GM18520 (cell line): ENCODE data around the gene HAPLN3.

Experiments
- ATAC-seq: cut with Tn5 transposase; IDR thresholded peaks from one replicate; pipeline ENCODE4 v1.9.1; 2021; ENCODE audit not compliant: unreplicated experiment

HAPLN3 gene

DNA sequence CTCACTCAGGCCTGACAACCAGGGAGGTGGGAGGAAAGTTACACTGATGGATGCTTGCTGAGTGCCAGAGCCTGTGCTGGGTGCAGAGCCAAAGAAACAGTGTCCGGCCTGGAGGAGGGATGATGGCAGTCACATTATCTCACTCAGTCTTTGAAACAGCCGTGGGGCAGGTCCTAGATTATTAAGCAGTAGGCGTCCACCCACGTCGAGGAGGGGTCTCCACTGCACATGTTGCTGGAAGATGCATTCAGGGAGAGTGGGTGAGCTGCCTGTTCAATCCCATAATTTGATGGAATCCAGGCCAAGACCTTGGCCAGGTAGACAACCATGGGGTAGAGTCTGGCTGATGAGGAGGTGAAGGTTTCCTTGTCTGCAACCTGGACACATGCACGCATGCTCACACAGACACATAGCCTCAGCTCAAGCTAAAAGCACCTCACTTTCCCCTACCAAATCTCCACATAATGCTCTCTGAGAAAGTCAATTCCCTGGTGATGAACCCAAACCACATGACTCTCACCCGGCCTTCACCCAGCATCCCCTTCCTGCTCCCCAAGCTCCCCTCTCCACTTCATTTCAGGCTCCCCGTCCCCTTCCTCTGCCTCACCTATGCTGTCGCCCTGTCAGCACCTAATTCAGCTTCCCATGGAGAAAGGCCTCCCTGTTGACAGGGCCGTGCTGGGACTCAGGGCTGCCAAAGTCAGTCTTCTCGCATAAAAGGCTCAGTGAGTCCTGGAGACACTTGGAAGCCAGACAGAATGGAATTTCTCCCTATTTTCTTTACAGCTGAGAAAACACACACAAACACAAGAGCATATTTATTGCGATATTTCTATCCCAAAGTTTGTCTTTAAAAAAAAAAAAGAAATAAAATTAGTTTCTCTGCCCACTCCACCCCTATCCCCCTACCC, 62.3 kb downstream of the HAPLN3 start:
- no peak for ATAC-seq

DNA sequence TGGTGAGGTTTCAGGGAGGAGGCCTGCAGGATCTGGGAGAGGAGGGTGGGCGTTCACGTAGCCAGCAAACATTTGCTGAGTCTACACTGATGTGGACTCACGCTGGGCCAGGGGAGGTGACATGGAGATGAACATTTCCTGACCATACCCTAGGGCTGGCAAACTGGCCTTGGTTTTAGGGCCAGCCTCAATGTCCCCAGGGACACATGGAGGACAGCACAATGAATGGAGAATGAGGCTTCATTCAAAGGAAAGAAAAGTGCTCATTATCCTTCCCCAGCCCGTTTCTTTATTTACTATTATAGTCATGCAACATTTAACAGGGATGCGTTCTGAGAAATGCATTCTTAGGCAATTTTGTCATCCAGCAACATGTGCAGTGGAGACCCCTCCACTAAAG, 65.3 kb downstream of the HAPLN3 start:
- ATAC-seq = no peak

DNA sequence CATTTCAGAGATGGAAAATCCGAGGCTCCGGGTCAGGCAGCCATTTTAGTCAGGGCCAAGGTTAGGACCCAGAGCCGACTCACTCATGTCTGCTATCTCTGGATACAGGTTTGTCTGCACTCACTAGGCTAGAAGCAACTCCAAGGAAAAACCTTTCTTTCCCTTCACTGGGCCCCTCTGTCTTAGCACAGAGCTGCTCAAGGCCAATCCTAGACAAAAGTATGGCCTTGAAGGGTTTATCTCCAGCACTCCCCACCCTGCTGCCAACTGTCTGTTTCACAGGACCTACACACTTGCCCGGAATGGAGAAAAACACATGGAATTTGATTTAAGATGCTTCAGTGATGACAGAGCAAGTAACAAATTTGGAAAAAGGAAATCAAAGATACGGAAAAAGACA, 66.6 kb downstream of the HAPLN3 start:
- ATAC-seq = no peak
